Neural progenitor cell (in vitro differentiated cells): Measurements from ENCODE around the gene ELMO1.

ENCODE experiments used
- EZH2 ChIP-seq: fragments of 200-600 bp; sonication (generic); IDR thresholded peaks from 2 replicates; pipeline ENCODE4 v1.6.1; 2017; ENCODE audit warnings: antibody characterized with exemption, mild to moderate bottlenecking, moderate library complexity
- EZH2phosphoT487 ChIP-seq: fragments of 200-600 bp; sonication (generic); IDR thresholded peaks from 2 replicates; pipeline ENCODE4 v1.6.1; 2017; ENCODE audit warnings: antibody characterized with exemption
- TF ChIP-seq, protein P1 (sequence below): fragments of 200-600 bp; sonication (generic); IDR thresholded peaks from 2 replicates; pipeline ENCODE4 v1.5.1; 2017; ENCODE audit warnings: antibody characterized with exemption, mild to moderate bottlenecking

DNA sequence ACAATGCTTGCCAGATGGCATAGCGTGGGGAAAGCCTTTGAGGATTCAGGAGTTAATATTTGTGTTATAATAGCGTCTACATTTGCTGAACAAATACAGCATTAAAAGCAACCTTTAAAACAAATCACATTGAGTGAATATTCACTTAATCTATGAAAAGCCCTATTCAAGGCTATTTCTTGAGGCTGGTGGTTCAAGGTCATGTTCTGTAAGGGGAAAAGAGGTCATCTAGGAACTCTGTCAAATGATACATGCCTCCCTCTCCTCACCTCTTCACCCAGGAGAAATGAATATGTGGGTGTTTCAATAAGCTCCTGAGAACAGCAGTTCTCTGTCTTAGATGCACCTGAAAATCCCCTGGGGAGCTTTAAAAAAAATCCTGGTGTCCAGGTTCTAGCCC lies 303.0 kb downstream of the ELMO1 start:
- no peak for TF ChIP-seq EZH2
- TF ChIP-seq, protein P1, sequence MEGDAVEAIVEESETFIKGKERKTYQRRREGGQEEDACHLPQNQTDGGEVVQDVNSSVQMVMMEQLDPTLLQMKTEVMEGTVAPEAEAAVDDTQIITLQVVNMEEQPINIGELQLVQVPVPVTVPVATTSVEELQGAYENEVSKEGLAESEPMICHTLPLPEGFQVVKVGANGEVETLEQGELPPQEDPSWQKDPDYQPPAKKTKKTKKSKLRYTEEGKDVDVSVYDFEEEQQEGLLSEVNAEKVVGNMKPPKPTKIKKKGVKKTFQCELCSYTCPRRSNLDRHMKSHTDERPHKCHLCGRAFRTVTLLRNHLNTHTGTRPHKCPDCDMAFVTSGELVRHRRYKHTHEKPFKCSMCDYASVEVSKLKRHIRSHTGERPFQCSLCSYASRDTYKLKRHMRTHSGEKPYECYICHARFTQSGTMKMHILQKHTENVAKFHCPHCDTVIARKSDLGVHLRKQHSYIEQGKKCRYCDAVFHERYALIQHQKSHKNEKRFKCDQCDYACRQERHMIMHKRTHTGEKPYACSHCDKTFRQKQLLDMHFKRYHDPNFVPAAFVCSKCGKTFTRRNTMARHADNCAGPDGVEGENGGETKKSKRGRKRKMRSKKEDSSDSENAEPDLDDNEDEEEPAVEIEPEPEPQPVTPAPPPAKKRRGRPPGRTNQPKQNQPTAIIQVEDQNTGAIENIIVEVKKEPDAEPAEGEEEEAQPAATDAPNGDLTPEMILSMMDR = no peak
- TF ChIP-seq EZH2phosphoT487 = no peak
